HEK293 (cell line): ENCODE results near the gene OR51S1.
"Not testable (repeated sequence)": the region's sequence is repeated elsewhere in the genome, so short reads cannot be mapped to it uniquely, and the experiment has no call there.

Experiments
- CTCF ChIA-PET: fragments of 350-600 bp; formaldehyde crosslinking; extraction: SDS; loops from one replicate; lab custom pipeline; 2021; ENCODE audit warnings: antibody characterized with exemption; lab: Yijun Ruan, JAX
- POLR2A ChIA-PET: fragments of 300-600 bp; formaldehyde crosslinking; extraction: SDS; loops from one replicate; lab custom pipeline; 2020; ENCODE audit warnings: antibody characterized with exemption, inconsistent platforms; lab: Yijun Ruan, JAX
- H3K27ac ChIP-seq: fragments of 200-500 bp; sonication (Bioruptor generic); 2 replicates; pipeline ENCODE4 v1.5.1; 2014; ENCODE audit warnings: low read depth, low read length, control low read depth, inconsistent platforms; ENCODE audit errors: extremely low read depth
- H3K36me3 ChIP-seq, 2 experiments: fragments of 200-500 bp in 1 of 2; sonication (Bioruptor generic) in 1 of 2; 1 replicate in 1 of 2; 2 replicates in 1 of 2; pipeline ENCODE4 v1.5.1; 2014 to 2017; ENCODE audit warnings: inconsistent platforms in 2 of 2, low read length in 2 of 2; ENCODE audit not compliant: control insufficient read depth in 2 of 2, insufficient read depth in 1 of 2
- H3K4me1 ChIP-seq: fragments of 200-500 bp; sonication (Bioruptor generic); 2 replicates; pipeline ENCODE4 v1.5.1; 2014; ENCODE audit warnings: mild to moderate bottlenecking, low read length, inconsistent platforms; ENCODE audit not compliant: control insufficient read depth, insufficient read depth
- H3K4me3 ChIP-seq: 2 replicates; pipeline ENCODE4 v1.5.1; 2011; ENCODE audit warnings: low read depth, mild to moderate bottlenecking, control low read depth, low read length, moderate library complexity
- H3K9me3 ChIP-seq: fragments of 200-500 bp; sonication (Bioruptor generic); 2 replicates; pipeline ENCODE4 v1.5.1; 2014; ENCODE audit warnings: low read depth, low read length, inconsistent platforms; ENCODE audit not compliant: control insufficient read depth, insufficient read depth
- CTCF ChIP-seq: fragments of 450-650 bp; formaldehyde crosslinking; IDR thresholded peaks from 2 replicates; pipeline ENCODE4 v1.5.1; 2016; ENCODE audit warnings: missing biosample characterization, missing genetic modification characterization
- PRDM10 ChIP-seq: fragments of 450-650 bp; formaldehyde crosslinking; IDR thresholded peaks from 2 replicates; pipeline ENCODE4 v1.5.1; 2016; ENCODE audit warnings: missing biosample characterization, missing genetic modification characterization
- SP3 ChIP-seq: fragments of 450-650 bp; formaldehyde crosslinking; IDR thresholded peaks from 2 replicates; pipeline ENCODE4 v1.5.1; 2016; ENCODE audit warnings: missing biosample characterization, missing genetic modification characterization
- ZBTB11 ChIP-seq: fragments of 450-650 bp; formaldehyde crosslinking; conservative IDR thresholded peaks from 2 replicates; pipeline ENCODE4 v1.5.1; 2016; ENCODE audit warnings: low read depth, missing biosample characterization, missing genetic modification characterization
- ZNF140 ChIP-seq: fragments of 450-650 bp; formaldehyde crosslinking; IDR thresholded peaks from 2 replicates; pipeline ENCODE4 v1.5.1; 2016; ENCODE audit warnings: missing biosample characterization, missing genetic modification characterization
- ZNF2 ChIP-seq: fragments of 450-650 bp; formaldehyde crosslinking; IDR thresholded peaks from 2 replicates; pipeline ENCODE4 v1.5.1; 2016; ENCODE audit warnings: missing biosample characterization, missing genetic modification characterization
- ZNF266 ChIP-seq: fragments of 450-650 bp; formaldehyde crosslinking; IDR thresholded peaks from 2 replicates; pipeline ENCODE4 v1.5.1; 2016; ENCODE audit warnings: missing biosample characterization, missing genetic modification characterization, low read depth
- ZNF394 ChIP-seq: fragments of 450-650 bp; formaldehyde crosslinking; IDR thresholded peaks from 2 replicates; pipeline ENCODE4 v1.5.1; 2016; ENCODE audit warnings: missing biosample characterization, missing genetic modification characterization, mild to moderate bottlenecking, moderate library complexity, borderline replicate concordance
- ZNF426 ChIP-seq: fragments of 450-650 bp; formaldehyde crosslinking; IDR thresholded peaks from 2 replicates; pipeline ENCODE4 v1.5.1; 2017; ENCODE audit warnings: missing biosample characterization, missing genetic modification characterization, mild to moderate bottlenecking, inconsistent platforms, moderate library complexity
- ZNF518A ChIP-seq: fragments of 450-650 bp; formaldehyde crosslinking; conservative IDR thresholded peaks from 2 replicates; pipeline ENCODE4 v1.5.1; 2016; ENCODE audit warnings: low read depth, missing biosample characterization, missing genetic modification characterization
- ZNF555 ChIP-seq: fragments of 450-650 bp; formaldehyde crosslinking; conservative IDR thresholded peaks from 2 replicates; pipeline ENCODE4 v1.5.1; 2017; ENCODE audit warnings: missing biosample characterization, mild to moderate bottlenecking, missing genetic modification characterization, inconsistent platforms
- ZNF623 ChIP-seq: fragments of 450-650 bp; formaldehyde crosslinking; IDR thresholded peaks from 2 replicates; pipeline ENCODE4 v1.5.1; 2016; ENCODE audit warnings: missing biosample characterization, missing genetic modification characterization
- ZNF639 ChIP-seq: fragments of 450-650 bp; formaldehyde crosslinking; IDR thresholded peaks from 2 replicates; pipeline ENCODE4 v1.5.1; 2016; ENCODE audit warnings: missing biosample characterization, missing genetic modification characterization

The OR51S1 gene

GRCh38 chr11:4801316-4801715, 47.7 kb downstream of the OR51S1 start:
- H3K27ac ChIP-seq, H3K4me3 ChIP-seq, H3K36me3 ChIP-seq, POLR2A ChIA-PET, H3K9me3 ChIP-seq, CTCF ChIA-PET, H3K4me1 ChIP-seq: not testable (repeated sequence)
- peak; percentile 35 for TF ChIP-seq ZNF555 (tag by site-specific recombination)
- peak; percentile 52; the same call in 1 of the 2 replicates for TF ChIP-seq ZNF394 (tag by site-specific recombination)
- TF ChIP-seq ZNF518A, result peak; percentile 52; the same call in 1 of the 2 replicates
- peak; percentile 37 for TF ChIP-seq ZBTB11
- TF ChIP-seq ZNF140 (tag by site-specific recombination), result peak; percentile 46; the same call in 1 of the 2 replicates
- TF ChIP-seq ZNF623, result 0 out of 2 replicates have a peak, but pooled peaks have one; percentile 34
- TF ChIP-seq ZNF426 (tag by site-specific recombination), result peak; percentile 47
- TF ChIP-seq ZNF266, result 0 out of 2 replicates have a peak, but pooled peaks have one; percentile 22

GRCh38 chr11:4798427-4799183, 50.4 kb downstream of the OR51S1 start:
- CTCF ChIA-PET, result no interaction called here
- Histone ChIP-seq H3K9me3 (no peaks in the 10 kb centered on the region), H3K4me3 (no peak overlapping the region), H3K27ac (no peak overlapping the region), H3K4me1 (no peaks in the 10 kb centered on the region), H3K36me3 (no peaks in the 10 kb centered on the region)
- POLR2A ChIA-PET, result no interaction called here
- TF ChIP-seq PRDM10 (no peak), CTCF (no peak), ZNF2 (tag by site-specific recombination) (no peak), SP3 (tag by site-specific recombination) (no peak), ZNF639 (no peak)
